Stimulated activated CD4-positive, alpha-beta T cell treated with anti-CD3 and anti-CD28 coated beads, Interleukin-4, amount 100 ng/mL, for 4 hours (primary cell): Measurements from ENCODE around the gene FGGY.

ENCODE experiments used
- DNase-seq, 2 experiments: peaks; one replicate each; pipeline ENCODE4 v3.0.0-alpha.2; 2020

Gene FGGY

GRCh38 chr1:59391212-59392179 is 94.6 kb downstream of the FGGY start:
- no peak for DNase-seq

DNA sequence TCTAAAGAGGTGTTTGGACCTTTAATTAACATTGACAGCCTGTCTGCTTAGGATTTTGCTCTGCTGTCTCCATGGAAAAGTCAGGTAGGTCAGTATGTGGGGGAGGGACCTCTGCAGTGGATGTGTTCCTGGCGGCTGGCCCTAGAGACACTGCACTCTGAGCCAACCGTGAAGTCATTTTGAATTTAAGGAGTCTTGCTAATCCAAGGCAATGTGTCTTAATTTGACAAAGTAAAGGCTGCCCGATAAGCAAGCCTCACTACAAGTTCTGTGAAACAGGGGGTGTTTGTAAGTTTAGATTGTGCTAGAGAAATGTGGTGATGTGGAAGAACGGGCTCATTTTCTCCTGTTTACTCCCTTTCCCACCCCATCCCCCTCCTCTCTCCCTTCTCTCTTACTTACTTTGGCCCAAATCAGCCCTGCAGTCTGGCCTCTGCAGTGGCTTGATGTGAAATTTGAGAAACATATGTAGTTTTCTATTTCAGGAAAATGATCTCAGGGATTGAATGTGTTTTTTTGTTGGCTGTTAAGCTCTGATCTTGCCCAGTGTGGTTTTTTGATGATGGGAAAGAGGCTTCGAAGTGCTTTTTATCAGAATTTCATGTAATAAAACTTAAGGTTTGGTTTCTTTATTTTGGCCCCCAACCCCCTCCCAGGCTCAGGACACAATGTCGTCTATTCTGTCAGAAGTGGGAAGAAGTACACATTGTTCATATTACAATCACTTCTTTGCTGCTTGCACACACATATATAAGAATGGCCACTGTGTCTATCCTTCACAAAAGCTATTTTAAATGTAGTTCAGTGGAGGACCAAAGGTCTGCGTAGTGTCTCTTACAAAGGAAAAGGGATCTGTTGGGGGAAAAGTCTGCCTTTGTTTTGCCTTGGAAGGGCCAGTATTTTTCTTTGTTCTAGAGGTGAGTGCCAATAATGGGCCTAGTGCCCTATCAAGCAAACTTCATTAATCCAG is 96.6 kb downstream of the FGGY start:
- no peak for DNase-seq

GRCh38 chr1:59394706-59395425 is 98.0 kb downstream of the FGGY start:
- no peak for DNase-seq

DNA sequence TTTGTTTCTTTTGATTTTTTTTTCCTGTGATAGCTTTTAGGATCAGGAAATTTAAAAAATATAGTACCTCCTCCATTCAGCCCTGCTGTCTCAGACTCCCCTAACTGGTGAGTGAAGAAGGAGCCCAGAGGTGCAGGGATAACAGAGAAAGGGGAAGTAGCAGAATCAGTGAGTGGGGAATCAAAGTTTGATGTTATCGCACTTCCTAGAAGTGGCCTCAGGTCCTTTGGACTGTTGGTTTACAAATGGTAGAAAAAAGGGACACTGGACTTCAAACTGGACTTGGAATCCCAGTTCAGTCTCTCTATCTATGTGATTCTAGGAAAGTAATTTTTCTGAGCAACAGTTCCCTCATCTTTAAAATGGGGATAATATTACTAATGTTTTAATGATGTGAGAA is 99.5 kb downstream of the FGGY start:
- DNase-seq = no peak

DNA sequence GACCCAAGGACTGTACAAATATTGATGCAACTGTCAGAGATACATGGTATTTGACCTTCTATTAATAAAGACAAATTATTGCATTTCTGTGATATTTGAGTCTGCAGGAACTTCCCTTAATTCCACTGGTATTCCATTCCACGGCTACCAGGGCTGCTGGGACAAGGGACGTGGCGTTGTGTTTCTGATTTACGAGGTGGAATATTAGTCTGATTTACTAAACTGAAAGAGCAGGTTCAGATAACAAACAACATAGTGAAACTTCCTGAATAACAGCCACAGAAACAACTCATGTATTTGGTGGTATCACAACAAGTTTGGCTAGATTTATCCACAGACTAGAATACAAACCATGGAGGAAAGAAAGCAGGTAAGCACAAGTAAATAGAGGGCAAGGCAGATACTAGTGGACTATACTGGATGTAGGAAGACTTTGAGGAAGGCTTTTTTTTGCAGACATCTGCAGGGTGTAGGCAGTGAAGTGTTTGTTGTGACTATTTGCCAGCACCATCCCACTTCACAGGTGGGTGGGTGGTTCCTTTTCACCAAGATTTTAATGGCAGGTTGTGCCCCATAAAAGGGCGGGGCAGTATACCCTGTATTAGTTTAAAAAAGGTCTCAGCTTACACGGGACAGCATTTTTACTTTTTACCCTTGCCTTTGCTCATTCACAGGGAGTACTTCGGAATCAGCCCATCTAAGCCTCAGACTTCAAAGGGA is 100.4 kb downstream of the FGGY start:
- no peak for DNase-seq

GRCh38 chr1:59399642-59400041 is 102.7 kb downstream of the FGGY start:
- DNase-seq = no peak

GRCh38 chr1:59401581-59401980 is 104.7 kb downstream of the FGGY start:
- DNase-seq = no peak

DNA sequence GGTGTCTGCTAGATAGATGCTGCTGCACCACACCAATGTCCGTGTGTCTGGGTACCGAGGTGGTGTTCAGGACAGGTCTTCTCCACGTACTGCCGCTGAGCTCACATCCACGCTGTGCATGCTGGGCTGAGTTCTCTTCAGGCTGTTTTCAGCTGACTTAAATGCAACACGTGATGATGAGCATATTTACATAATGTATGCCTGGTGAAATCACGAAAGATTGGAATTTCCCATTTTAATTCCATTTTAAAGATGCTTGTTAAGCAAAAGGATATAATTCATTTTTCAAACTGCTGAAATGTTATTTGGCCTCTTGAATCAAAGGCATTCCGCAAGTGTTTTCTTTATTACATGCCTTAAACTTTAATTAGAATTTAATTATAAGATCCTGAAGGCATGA is 107.9 kb downstream of the FGGY start:
- DNase-seq = no peak

- DNase-seq = no peak
Measured at GRCh38 chr1:59406437-59407164, 109.7 kb downstream of the FGGY start.

GRCh38 chr1:59408608-59409240 is 111.8 kb downstream of the FGGY start:
- DNase-seq = no peak

- no peak for DNase-seq
Measured at GRCh38 chr1:59409549-59409948, 112.7 kb downstream of the FGGY start.

DNA sequence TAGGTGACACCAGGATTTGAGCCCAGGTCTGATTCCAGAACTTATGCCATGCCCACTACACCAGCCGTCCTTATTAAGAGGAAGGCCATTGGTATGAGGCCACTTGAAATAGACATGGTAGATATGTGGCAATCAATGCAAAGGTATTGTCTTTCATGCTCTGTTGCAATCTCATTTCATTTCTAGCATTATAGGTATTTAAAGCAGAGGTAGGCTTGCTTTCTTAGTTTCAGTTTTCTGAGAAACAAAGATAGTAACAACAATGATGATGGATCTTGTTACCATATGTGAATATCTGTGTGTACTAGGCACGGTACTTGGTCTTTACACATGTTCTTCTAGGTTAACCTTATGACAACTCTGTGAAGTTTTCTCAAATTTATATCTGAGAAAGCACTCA is 113.1 kb downstream of the FGGY start:
- no peak for DNase-seq

DNA sequence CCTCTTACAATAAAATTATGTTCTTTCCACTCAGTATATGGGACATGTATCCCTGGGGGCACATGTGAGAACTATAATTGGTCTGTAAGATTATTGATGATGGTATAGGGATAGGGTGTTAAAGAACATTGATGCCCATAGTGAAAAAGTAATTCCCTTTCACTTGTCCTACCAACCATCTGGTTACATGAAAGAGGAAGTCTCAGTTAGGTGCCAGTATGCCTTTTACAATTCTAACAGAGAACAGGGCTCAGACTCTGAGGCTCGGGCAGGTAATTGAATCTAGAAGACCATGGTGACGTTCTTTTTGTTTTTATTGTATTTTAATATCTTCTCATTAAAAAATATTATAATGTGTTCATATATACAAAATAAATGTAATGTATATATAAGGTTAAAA is 113.6 kb downstream of the FGGY start:
- no peak for DNase-seq

DNA sequence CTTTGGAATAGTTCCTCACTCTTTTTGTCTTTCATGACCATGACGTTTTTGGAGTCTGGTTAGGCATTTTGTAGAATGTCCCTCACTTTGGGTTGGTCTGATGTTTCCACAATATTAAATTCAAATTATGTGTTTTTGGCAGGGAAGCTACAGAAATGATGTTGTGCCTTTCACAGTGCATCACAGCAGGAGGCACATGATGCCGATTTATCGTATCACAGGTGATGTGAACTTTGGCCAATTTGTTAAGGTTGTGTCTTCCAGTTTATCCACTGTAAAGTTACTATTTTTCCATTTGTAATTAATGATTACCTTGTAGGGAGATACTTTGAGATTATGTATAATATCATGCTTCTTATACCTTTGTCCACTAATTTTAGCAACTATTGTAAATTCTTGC is 114.3 kb downstream of the FGGY start:
- DNase-seq = no peak

DNA sequence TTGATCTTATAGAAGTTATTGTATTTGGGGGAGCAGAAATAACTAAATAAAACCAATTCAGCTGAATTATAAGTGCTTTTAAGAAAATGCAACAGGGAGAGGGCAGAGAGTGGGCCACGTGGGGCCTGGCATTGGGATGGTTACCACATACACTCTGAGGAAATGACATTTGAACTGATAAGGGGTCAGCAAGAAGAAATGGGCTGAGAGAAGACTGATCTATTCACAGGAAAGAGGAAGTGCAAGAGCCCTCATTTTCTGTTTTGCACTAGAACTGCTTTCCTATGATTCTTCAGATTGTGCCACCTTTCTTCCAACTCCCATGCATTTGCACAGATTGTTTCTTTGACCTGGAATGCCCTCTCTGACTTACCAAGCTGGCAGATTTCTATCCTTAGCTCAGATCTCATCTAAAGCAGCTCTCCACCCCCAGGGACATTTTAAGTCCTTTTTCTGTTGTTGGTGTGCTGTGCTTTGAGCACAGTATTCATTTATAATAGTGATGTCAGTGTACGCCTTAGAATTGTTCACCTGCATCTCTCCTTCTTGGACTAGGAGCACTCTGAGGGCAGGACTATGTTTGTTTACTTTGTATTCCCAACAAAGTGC is 115.9 kb downstream of the FGGY start:
- no peak for DNase-seq

DNA sequence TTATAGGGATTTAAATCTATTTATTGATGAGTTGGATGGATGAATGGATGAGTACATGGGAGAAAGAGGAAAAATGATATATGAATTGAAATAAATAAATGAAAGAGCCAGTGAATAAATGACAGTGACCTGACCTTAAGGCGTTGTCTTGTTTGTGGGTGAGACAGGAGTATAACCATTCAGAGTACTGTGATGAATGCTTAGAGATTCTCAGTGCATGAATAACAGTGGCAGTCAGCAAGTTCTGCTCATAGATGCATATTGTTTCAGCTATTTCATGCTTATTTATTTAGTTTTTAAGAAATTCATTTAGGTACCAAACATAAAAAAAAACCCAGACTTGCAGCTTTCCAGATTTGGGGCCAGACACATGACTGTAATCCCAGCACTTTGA is 116.4 kb downstream of the FGGY start:
- DNase-seq = no peak

GRCh38 chr1:59414406-59415133 is 117.7 kb downstream of the FGGY start:
- DNase-seq = no peak

- DNase-seq = no peak
Measured at GRCh38 chr1:59415286-59415850, 118.5 kb downstream of the FGGY start.

DNA sequence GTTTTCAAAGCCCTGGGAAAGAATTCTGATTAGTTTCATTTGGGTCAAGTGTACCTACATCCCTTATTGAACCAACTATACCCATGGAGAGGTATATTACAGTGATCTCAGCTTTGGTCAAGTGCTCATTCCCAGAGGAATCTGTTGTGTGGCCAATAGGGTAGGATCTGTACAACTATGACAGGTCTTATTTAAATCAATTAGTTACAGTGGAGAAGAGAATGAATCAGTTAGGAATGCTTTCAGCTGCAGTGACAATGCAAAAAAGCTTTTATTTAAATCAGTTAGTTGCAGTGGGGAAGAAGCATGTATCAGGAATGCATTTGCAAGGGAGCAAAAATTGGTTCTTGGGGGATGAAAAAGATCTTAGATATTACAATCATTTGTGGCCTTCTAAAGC is 119.0 kb downstream of the FGGY start:
- no peak for DNase-seq

DNA sequence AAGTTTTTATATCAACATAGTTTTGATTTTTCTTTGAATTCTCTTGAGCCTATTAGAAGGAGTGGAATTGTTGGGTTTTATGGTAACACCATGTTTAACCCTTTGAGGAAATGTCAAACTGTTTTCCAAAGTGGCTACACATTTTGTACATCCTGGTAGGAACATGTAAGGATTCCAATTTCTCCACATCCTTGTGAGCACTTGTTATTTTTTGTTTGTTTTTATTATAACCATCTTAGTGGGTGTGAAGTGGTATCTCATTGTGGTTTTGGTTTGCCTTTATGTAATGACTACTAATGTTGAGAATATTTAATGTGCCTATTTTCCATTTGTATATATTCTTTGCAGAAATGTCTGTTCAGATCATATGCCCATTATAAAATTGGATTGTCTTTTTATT is 120.5 kb downstream of the FGGY start:
- DNase-seq = no peak
